Measurements from ENCODE around the gene ADRB2.

GRCh38 chr5:148858106-148858505, 31.7 kb downstream of the ADRB2 start:
- TF ChIP-seq HMGXB4 (CRISPR knock-in tag; IDR thresholded peaks at IDR 0.05; ENCODE audit: borderline replicate concordance in 1 of 2, low read depth in 1 of 2) (no peak), ZNF574 (CRISPR knock-in tag; IDR thresholded peaks at IDR 0.05) (no peak), NR2F6 (IDR thresholded peaks at IDR 0.05) (no peak), NR2F6 (CRISPR knock-in tag; IDR thresholded peaks at IDR 0.05) (no peak), ARNT (IDR thresholded peaks at IDR 0.05) (no peak)

All from HepG2 (cell line).